Measurements from ENCODE around the gene TNFRSF1A. TPM values are rescaled to one million over a fixed set of nuclear protein-coding genes. Genes with fewer than 3 reads are reported as not detected.

The TNFRSF1A gene
- total and polyA plus RNA-seq, 2 of the 13 experiments (the other 11 are each of a cell fraction or from before 2014, with no cell fraction given), result 41.5 to 61.2 TPM

DNA sequence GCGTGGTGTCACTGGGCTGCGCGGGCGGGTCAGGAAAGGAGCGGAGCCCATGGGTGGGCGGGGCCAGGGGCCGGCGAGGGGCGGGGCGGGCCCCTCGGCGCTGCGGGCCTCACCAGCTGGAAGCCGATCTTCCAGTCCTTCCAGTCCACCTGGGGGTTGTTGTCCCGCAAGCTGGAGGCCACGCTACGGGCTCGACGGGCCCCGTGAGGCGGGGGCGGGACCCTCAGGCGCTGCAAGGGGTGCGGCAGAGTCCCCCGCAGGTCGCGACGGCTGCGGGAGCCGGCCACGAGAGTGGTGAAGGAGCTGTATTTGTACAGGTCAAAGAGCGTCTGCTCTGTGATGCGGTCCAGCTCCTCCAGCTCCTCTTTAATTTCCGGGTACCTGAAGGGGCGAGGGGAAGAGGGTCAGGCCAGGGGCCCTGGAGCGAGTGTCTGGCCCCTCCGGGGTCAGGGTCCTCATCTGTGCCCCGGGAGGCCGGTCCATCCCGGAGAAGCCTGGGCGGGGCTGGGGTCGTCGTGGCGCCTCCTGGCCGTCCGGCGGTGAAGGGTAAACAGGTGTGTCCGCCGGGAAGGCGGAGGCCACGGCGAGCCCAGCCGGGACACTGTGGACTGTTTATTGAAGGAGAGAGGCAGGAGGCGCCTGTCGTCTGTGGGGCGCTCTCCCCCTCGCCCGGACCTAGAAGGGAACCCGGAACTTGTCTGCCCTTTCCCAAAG, 21.6 kb upstream of the TNFRSF1A start (continued):
- TF ChIP-seq JARID2 (CRISPR knock-in tag; IDR thresholded peaks at IDR 0.05; ENCODE audit: insufficient replicate concordance) (no peak), ZNF12 (CRISPR knock-in tag; IDR thresholded peaks at IDR 0.05) (no peak), KDM1A (CRISPR knock-in tag; IDR thresholded peaks at IDR 0.05) (no peak), HOXA3 (CRISPR knock-in tag; IDR thresholded peaks at IDR 0.05) (peak; percentile 59; the same call in 1 of the 2 replicates), SYNCRIP (IDR thresholded peaks at IDR 0.05; ENCODE audit: insufficient read depth, low read depth, low read length) (no peak), ZKSCAN5 (CRISPR knock-in tag; IDR thresholded peaks at IDR 0.05) (no peak), NFIC (IDR thresholded peaks at IDR 0.05; ENCODE audit: low read length) (no peak), ZNF737 (CRISPR knock-in tag; IDR thresholded peaks at IDR 0.05; ENCODE audit: borderline replicate concordance) (no peak), NFE2L2 (IDR thresholded peaks at IDR 0.05; ENCODE audit: low read length) (no peak), ZFAT (CRISPR knock-in tag; conservative IDR thresholded peaks at IDR 0.05) (0 out of 2 replicates have a peak, but pooled peaks have one; percentile 42), TCF7 (IDR thresholded peaks at IDR 0.05; ENCODE audit: low read depth) (peak; percentile 18; the same call in 1 of the 2 replicates), SCMH1 (CRISPR knock-in tag; IDR thresholded peaks at IDR 0.05; ENCODE audit: borderline replicate concordance) (no peak), ZNF883 (CRISPR knock-in tag; IDR thresholded peaks at IDR 0.05; ENCODE audit: not compliant biosample characterization) (peak; percentile 69), CBFB (CRISPR knock-in tag; IDR thresholded peaks at IDR 0.05) (peak; percentile 46; the same call in 1 of the 2 replicates), ELK4 (CRISPR knock-in tag; IDR thresholded peaks at IDR 0.05; ENCODE audit: borderline replicate concordance) (no peak), DPF2 (CRISPR knock-in tag; IDR thresholded peaks at IDR 0.05; ENCODE audit: borderline replicate concordance, low read depth) (peak; percentile 66), SOX5 (CRISPR knock-in tag; IDR thresholded peaks at IDR 0.05; ENCODE audit: borderline replicate concordance) (no peak; the same call in 1 of the 2 replicates), ZFP36L2 (CRISPR knock-in tag; IDR thresholded peaks at IDR 0.05) (no peak), EEA1 (CRISPR knock-in tag; IDR thresholded peaks at IDR 0.05; ENCODE audit: borderline replicate concordance) (no peak), SMAD9 (CRISPR knock-in tag; IDR thresholded peaks at IDR 0.05) (no peak)
- TF ChIP-seq, protein P1, sequence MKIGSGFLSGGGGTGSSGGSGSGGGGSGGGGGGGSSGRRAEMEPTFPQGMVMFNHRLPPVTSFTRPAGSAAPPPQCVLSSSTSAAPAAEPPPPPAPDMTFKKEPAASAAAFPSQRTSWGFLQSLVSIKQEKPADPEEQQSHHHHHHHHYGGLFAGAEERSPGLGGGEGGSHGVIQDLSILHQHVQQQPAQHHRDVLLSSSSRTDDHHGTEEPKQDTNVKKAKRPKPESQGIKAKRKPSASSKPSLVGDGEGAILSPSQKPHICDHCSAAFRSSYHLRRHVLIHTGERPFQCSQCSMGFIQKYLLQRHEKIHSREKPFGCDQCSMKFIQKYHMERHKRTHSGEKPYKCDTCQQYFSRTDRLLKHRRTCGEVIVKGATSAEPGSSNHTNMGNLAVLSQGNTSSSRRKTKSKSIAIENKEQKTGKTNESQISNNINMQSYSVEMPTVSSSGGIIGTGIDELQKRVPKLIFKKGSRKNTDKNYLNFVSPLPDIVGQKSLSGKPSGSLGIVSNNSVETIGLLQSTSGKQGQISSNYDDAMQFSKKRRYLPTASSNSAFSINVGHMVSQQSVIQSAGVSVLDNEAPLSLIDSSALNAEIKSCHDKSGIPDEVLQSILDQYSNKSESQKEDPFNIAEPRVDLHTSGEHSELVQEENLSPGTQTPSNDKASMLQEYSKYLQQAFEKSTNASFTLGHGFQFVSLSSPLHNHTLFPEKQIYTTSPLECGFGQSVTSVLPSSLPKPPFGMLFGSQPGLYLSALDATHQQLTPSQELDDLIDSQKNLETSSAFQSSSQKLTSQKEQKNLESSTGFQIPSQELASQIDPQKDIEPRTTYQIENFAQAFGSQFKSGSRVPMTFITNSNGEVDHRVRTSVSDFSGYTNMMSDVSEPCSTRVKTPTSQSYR (CRISPR knock-in tag; IDR thresholded peaks at IDR 0.05; ENCODE audit: borderline replicate concordance), result peak; percentile 44; the same call in 1 of the 2 replicates
- TF ChIP-seq, protein P2, sequence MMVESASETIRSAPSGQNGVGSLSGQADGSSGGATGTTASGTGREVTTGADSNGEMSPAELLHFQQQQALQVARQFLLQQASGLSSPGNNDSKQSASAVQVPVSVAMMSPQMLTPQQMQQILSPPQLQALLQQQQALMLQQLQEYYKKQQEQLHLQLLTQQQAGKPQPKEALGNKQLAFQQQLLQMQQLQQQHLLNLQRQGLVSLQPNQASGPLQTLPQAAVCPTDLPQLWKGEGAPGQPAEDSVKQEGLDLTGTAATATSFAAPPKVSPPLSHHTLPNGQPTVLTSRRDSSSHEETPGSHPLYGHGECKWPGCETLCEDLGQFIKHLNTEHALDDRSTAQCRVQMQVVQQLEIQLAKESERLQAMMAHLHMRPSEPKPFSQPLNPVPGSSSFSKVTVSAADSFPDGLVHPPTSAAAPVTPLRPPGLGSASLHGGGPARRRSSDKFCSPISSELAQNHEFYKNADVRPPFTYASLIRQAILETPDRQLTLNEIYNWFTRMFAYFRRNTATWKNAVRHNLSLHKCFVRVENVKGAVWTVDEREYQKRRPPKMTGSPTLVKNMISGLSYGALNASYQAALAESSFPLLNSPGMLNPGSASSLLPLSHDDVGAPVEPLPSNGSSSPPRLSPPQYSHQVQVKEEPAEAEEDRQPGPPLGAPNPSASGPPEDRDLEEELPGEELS (CRISPR knock-in tag; IDR thresholded peaks at IDR 0.05), result peak; percentile 89
- TF ChIP-seq, protein P3, sequence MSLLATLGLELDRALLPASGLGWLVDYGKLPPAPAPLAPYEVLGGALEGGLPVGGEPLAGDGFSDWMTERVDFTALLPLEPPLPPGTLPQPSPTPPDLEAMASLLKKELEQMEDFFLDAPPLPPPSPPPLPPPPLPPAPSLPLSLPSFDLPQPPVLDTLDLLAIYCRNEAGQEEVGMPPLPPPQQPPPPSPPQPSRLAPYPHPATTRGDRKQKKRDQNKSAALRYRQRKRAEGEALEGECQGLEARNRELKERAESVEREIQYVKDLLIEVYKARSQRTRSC (CRISPR knock-in tag; IDR thresholded peaks at IDR 0.05; ENCODE audit: low read depth), result 0 out of 2 replicates have a peak, but pooled peaks have one; percentile 63
- TF ChIP-seq, protein P4, sequence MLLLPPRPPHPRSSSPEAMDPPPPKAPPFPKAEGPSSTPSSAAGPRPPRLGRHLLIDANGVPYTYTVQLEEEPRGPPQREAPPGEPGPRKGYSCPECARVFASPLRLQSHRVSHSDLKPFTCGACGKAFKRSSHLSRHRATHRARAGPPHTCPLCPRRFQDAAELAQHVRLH (CRISPR knock-in tag; IDR thresholded peaks at IDR 0.05; ENCODE audit: borderline replicate concordance, low read depth), result peak; percentile 74; the same call in 1 of the 2 replicates
